MM.1S (cell line): Measurements from ENCODE around the gene MDM1.

Experiments used
- CTCF ChIP-seq: fragments of 300-600 bp; sonication (generic); IDR thresholded peaks from 2 replicates; pipeline ENCODE4 v1.5.1; 2016; ENCODE audit warnings: antibody characterized with exemption, low read length, mixed read lengths
- EZH2 ChIP-seq: fragments of 300-600 bp; sonication (generic); optimal IDR thresholded peaks from 2 replicates; pipeline ENCODE3; 2017; ENCODE audit warnings: low read depth, mild to moderate bottlenecking, antibody characterized with exemption, low read length, mixed read lengths

GRCh38 chr12:68340404-68341270 lies 8.5 kb upstream of the MDM1 start:
- TF ChIP-seq EZH2 (no peak), CTCF (no peak)
